Astrocyte (in vitro differentiated cells and primary cell): ENCODE measurements around the gene PCSK1N.

Source experiments
- EZH2 ChIP-seq: IDR thresholded peaks from 2 replicates; pipeline ENCODE4 v1.6.1; 2012; ENCODE audit warnings: mild to moderate bottlenecking, low read length, inconsistent platforms; ENCODE audit not compliant: insufficient read depth
- TF ChIP-seq, protein P1 (sequence below): IDR thresholded peaks from 2 replicates; pipeline ENCODE4 v1.5.1; 2011; ENCODE audit warnings: low read depth, mild to moderate bottlenecking, inconsistent platforms, low read length, moderate library complexity; ENCODE audit not compliant: insufficient read depth

DNA sequence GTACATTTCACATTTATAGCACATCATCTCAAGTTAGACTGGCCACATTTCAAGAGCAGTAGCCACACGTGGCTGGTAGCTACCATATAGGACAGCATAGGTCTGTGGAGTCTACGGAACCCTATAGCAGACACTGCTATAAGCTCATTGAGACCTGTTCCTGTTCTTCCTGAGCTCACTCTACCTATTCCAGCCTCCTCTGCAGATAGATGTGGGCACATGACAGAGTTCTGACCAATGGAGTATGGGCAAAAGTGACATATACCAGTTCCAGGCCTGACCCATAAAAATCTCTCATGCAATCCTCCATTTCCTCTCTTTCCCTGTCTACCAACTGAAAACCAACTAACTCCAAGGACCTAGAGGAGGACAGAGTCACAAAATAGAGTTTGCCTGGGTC is 37.1 kb downstream of the PCSK1N start:
- TF ChIP-seq, protein P1, sequence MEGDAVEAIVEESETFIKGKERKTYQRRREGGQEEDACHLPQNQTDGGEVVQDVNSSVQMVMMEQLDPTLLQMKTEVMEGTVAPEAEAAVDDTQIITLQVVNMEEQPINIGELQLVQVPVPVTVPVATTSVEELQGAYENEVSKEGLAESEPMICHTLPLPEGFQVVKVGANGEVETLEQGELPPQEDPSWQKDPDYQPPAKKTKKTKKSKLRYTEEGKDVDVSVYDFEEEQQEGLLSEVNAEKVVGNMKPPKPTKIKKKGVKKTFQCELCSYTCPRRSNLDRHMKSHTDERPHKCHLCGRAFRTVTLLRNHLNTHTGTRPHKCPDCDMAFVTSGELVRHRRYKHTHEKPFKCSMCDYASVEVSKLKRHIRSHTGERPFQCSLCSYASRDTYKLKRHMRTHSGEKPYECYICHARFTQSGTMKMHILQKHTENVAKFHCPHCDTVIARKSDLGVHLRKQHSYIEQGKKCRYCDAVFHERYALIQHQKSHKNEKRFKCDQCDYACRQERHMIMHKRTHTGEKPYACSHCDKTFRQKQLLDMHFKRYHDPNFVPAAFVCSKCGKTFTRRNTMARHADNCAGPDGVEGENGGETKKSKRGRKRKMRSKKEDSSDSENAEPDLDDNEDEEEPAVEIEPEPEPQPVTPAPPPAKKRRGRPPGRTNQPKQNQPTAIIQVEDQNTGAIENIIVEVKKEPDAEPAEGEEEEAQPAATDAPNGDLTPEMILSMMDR, result no peak
- no peak for TF ChIP-seq EZH2
